Gastroesophageal sphincter (tissue), 3 donors: ENCODE data around the gene CDKN2B.

Experiments
- POLR2A ChIP-seq, 2 donors: fragments of 450-650 bp; IDR thresholded peaks; one replicate each; pipeline ENCODE4 v1.6.1; 2017; ENCODE audit warnings: antibody characterized with exemption in 2 of 2, mild to moderate bottlenecking in 2 of 2, moderate library complexity in 1 of 2
- TF ChIP-seq, protein P1 (sequence below), 4 experiments: fragments of 200-600 bp in 2 of 4; fragments of 450-650 bp in 2 of 4; sonication (generic) in 1 of 4; IDR thresholded peaks; one replicate each; pipeline ENCODE4 v1.5.1; 2017 to 2019; ENCODE audit warnings: antibody characterized with exemption in 4 of 4, mild to moderate bottlenecking in 2 of 4, moderate library complexity in 2 of 4

DNA sequence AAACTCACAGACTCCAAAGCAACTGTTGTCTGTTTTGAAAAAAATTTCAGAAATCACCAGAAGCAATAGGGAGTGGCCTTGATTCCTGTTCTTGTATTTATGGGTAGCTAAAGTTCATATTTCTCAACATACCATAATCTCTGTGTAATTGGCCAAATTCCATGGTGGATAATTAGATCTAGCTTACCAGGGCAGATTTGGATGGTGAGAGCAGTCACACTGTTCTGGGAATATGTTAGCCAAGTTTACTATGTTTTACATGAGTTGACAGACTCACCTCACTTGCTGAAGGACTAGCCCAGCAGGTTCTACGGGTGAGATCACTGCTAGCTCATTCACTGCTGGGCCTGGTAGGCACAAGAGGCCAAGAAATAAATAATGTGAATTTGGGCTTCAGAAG, 32.7 kb upstream of the CDKN2B start:
- TF ChIP-seq, protein P1, sequence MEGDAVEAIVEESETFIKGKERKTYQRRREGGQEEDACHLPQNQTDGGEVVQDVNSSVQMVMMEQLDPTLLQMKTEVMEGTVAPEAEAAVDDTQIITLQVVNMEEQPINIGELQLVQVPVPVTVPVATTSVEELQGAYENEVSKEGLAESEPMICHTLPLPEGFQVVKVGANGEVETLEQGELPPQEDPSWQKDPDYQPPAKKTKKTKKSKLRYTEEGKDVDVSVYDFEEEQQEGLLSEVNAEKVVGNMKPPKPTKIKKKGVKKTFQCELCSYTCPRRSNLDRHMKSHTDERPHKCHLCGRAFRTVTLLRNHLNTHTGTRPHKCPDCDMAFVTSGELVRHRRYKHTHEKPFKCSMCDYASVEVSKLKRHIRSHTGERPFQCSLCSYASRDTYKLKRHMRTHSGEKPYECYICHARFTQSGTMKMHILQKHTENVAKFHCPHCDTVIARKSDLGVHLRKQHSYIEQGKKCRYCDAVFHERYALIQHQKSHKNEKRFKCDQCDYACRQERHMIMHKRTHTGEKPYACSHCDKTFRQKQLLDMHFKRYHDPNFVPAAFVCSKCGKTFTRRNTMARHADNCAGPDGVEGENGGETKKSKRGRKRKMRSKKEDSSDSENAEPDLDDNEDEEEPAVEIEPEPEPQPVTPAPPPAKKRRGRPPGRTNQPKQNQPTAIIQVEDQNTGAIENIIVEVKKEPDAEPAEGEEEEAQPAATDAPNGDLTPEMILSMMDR (IDR thresholded peaks at IDR 0.05) = no peak
- TF ChIP-seq POLR2A (IDR thresholded peaks at IDR 0.05) = no peak
